Neuron (in vitro differentiated cells): Measurements from ENCODE around the gene NLGN1.

Experiments used
- H2AFZ ChIP-seq: one replicate; pipeline ENCODE4 v1.6.1; 2013; ENCODE audit warnings: low read depth, mild to moderate bottlenecking, inconsistent platforms, low read length, moderate library complexity
- H3K27me3 ChIP-seq: one replicate; pipeline ENCODE4 v1.6.1; 2013; ENCODE audit warnings: low read length; ENCODE audit not compliant: insufficient read depth
- H3K36me3 ChIP-seq: one replicate; pipeline ENCODE4 v1.6.1; 2013; ENCODE audit warnings: low read length; ENCODE audit not compliant: insufficient read depth
- H3K4me1 ChIP-seq: one replicate; pipeline ENCODE4 v1.6.1; 2013; ENCODE audit warnings: low read length; ENCODE audit not compliant: insufficient read depth
- H3K4me3 ChIP-seq: 2 replicates; pipeline ENCODE4 v1.5.1; 2013; ENCODE audit warnings: mild to moderate bottlenecking, low read length, moderate library complexity
- H3K9me3 ChIP-seq: one replicate; pipeline ENCODE4 v1.6.1; 2013; ENCODE audit warnings: low read length

Gene NLGN1

GRCh38 chr3:173945806-173946205, 548.3 kb downstream of the NLGN1 start:
- Histone ChIP-seq H3K4me3 (no peak overlapping the region), H3K4me1 (peaks cover 4% of the 10 kb centered on the region), H3K36me3 (no peaks in the 10 kb centered on the region), H3K9me3 (no peaks in the 10 kb centered on the region), H3K27me3 (no peaks in the 10 kb centered on the region), H2AFZ (no peak overlapping the region)

GRCh38 chr3:173954647-173955046, 557.1 kb downstream of the NLGN1 start:
- H3K9me3 ChIP-seq = peaks cover 15% of the 10 kb centered on the region
- H3K36me3 ChIP-seq = no peaks in the 10 kb centered on the region
- no peaks in the 10 kb centered on the region for H3K4me1 ChIP-seq
- no peak overlapping the region for H3K4me3 ChIP-seq
- H2AFZ ChIP-seq = no peak overlapping the region
- no peaks in the 10 kb centered on the region for H3K27me3 ChIP-seq

- H3K27me3 ChIP-seq = no peaks in the 10 kb centered on the region
- peaks cover 15% of the 10 kb centered on the region for H3K9me3 ChIP-seq
- H3K4me3 ChIP-seq = no peak overlapping the region
- no peak overlapping the region for H2AFZ ChIP-seq
- H3K4me1 ChIP-seq = no peaks in the 10 kb centered on the region
- no peaks in the 10 kb centered on the region for H3K36me3 ChIP-seq
Measured at GRCh38 chr3:173957646-173958045, 560.1 kb downstream of the NLGN1 start.

- peaks cover 15% of the 10 kb centered on the region for H3K9me3 ChIP-seq
- no peak overlapping the region for H3K4me3 ChIP-seq
- no peaks in the 10 kb centered on the region for H3K27me3 ChIP-seq
- H3K4me1 ChIP-seq = no peaks in the 10 kb centered on the region
- H2AFZ ChIP-seq = no peak overlapping the region
- H3K36me3 ChIP-seq = no peaks in the 10 kb centered on the region
Measured at GRCh38 chr3:173958805-173959204, 561.3 kb downstream of the NLGN1 start.

- Histone ChIP-seq H2AFZ (no peak overlapping the region), H3K4me3 (no peak overlapping the region), H3K4me1 (no peaks in the 10 kb centered on the region), H3K27me3 (no peaks in the 10 kb centered on the region), H3K9me3 (no peaks in the 10 kb centered on the region), H3K36me3 (no peaks in the 10 kb centered on the region)
Measured at GRCh38 chr3:173970281-173970680, 572.7 kb downstream of the NLGN1 start.

GRCh38 chr3:173976281-173976680, 578.7 kb downstream of the NLGN1 start:
- H3K4me3 ChIP-seq = no peak overlapping the region
- H2AFZ ChIP-seq = no peak overlapping the region
- H3K36me3 ChIP-seq = no peaks in the 10 kb centered on the region
- H3K4me1 ChIP-seq = no peaks in the 10 kb centered on the region
- no peaks in the 10 kb centered on the region for H3K9me3 ChIP-seq
- no peaks in the 10 kb centered on the region for H3K27me3 ChIP-seq

- Histone ChIP-seq H3K27me3 (no peaks in the 10 kb centered on the region), H2AFZ (no peak overlapping the region), H3K9me3 (no peaks in the 10 kb centered on the region), H3K4me3 (no peak overlapping the region), H3K36me3 (no peaks in the 10 kb centered on the region), H3K4me1 (no peaks in the 10 kb centered on the region)
Measured at GRCh38 chr3:173977747-173978146, 580.2 kb downstream of the NLGN1 start.

- H3K27me3 ChIP-seq = no peaks in the 10 kb centered on the region
Measured at GRCh38 chr3:173983343-173983742, 585.8 kb downstream of the NLGN1 start.

GRCh38 chr3:173986861-173987410, 589.4 kb downstream of the NLGN1 start:
- no peaks in the 10 kb centered on the region for H3K27me3 ChIP-seq
- H3K4me1 ChIP-seq = no peaks in the 10 kb centered on the region
- no peaks in the 10 kb centered on the region for H3K36me3 ChIP-seq
- H3K4me3 ChIP-seq = no peak overlapping the region
- H2AFZ ChIP-seq = no peak overlapping the region
- H3K9me3 ChIP-seq = no peaks in the 10 kb centered on the region

More at GRCh38 chr3:173983343-173983742, 585.8 kb downstream of the NLGN1 start:
- H3K4me1 ChIP-seq = no peaks in the 10 kb centered on the region
- H3K9me3 ChIP-seq = no peaks in the 10 kb centered on the region
- no peak overlapping the region for H3K4me3 ChIP-seq
- H3K36me3 ChIP-seq = no peaks in the 10 kb centered on the region
- no peak overlapping the region for H2AFZ ChIP-seq

- Histone ChIP-seq H3K27me3 (no peaks in the 10 kb centered on the region), H3K36me3 (no peaks in the 10 kb centered on the region), H2AFZ (no peak overlapping the region), H3K9me3 (no peaks in the 10 kb centered on the region), H3K4me1 (peaks cover 4% of the 10 kb centered on the region), H3K4me3 (no peak overlapping the region)
Measured at GRCh38 chr3:173988909-173989308, 591.4 kb downstream of the NLGN1 start.

- Histone ChIP-seq H2AFZ (no peak overlapping the region), H3K4me3 (no peak overlapping the region), H3K27me3 (no peaks in the 10 kb centered on the region), H3K4me1 (peaks cover 4% of the 10 kb centered on the region), H3K36me3 (no peaks in the 10 kb centered on the region), H3K9me3 (no peaks in the 10 kb centered on the region)
Measured at GRCh38 chr3:173992416-173992815, 594.9 kb downstream of the NLGN1 start.

GRCh38 chr3:173993299-173993698, 595.8 kb downstream of the NLGN1 start:
- Histone ChIP-seq H3K36me3 (no peaks in the 10 kb centered on the region), H2AFZ (no peak overlapping the region), H3K9me3 (no peaks in the 10 kb centered on the region), H3K27me3 (no peaks in the 10 kb centered on the region), H3K4me3 (no peak overlapping the region), H3K4me1 (peaks cover 4% of the 10 kb centered on the region)

- Histone ChIP-seq H3K9me3 (no peaks in the 10 kb centered on the region), H3K27me3 (no peaks in the 10 kb centered on the region), H2AFZ (no peak overlapping the region), H3K4me1 (no peaks in the 10 kb centered on the region), H3K4me3 (no peak overlapping the region), H3K36me3 (no peaks in the 10 kb centered on the region)
Measured at GRCh38 chr3:174000675-174001074, 603.1 kb downstream of the NLGN1 start.

- Histone ChIP-seq H2AFZ (no peak overlapping the region), H3K27me3 (no peaks in the 10 kb centered on the region), H3K9me3 (no peaks in the 10 kb centered on the region), H3K4me3 (no peak overlapping the region), H3K36me3 (no peaks in the 10 kb centered on the region), H3K4me1 (peaks cover 2% of the 10 kb centered on the region)
Measured at GRCh38 chr3:174002543-174002942, 605.0 kb downstream of the NLGN1 start.
